Stimulated activated CD4-positive, alpha-beta T cell treated with anti-CD3 and anti-CD28 coated beads, Interleukin-12 subunit alpha, Interleukin-12 subunit beta, amount 100 ng/mL, for 24 hours (primary cell): ENCODE results near the gene ANGPTL2.
"Not testable (repeated sequence)": the region's sequence is repeated elsewhere in the genome, so short reads cannot be mapped to it uniquely, and the experiment has no call there.

ENCODE experiments used
- DNase-seq, 2 experiments: peaks; one replicate each; pipeline ENCODE4 v3.0.0-alpha.2; 2020; ENCODE audit warnings: low read depth in 2 of 2

Gene ANGPTL2

GRCh38 chr9:127122176-127123063 is at the start of gene ANGPTL2:
Gene ANGPTL2 (minus strand): TSS chr9:127122635. CDS start chr9:127108731, 13,904 bp downstream.
- DNase-seq, result peak in 1 of 2 experiments; percentile 5

GRCh38 chr9:127171348-127171747 is 48.9 kb upstream of the ANGPTL2 start:
- DNase-seq, result not testable (repeated sequence)

- DNase-seq, result no peak
Measured at GRCh38 chr9:127170652-127171051, 48.2 kb upstream of the ANGPTL2 start.

- no peak for DNase-seq
Measured at GRCh38 chr9:127170103-127170502, 47.7 kb upstream of the ANGPTL2 start.

GRCh38 chr9:127169575-127169883 is 47.1 kb upstream of the ANGPTL2 start:
- no peak for DNase-seq

GRCh38 chr9:127168756-127169574 is 46.5 kb upstream of the ANGPTL2 start:
- DNase-seq, result no peak

- DNase-seq, result no peak
Measured at GRCh38 chr9:127167560-127168326, 45.3 kb upstream of the ANGPTL2 start.

GRCh38 chr9:127166651-127167524 is 44.5 kb upstream of the ANGPTL2 start:
- DNase-seq, result no peak

- no peak for DNase-seq
Measured at GRCh38 chr9:127166111-127166510, 43.7 kb upstream of the ANGPTL2 start.

- no peak for DNase-seq
Measured at GRCh38 chr9:127165116-127165515, 42.7 kb upstream of the ANGPTL2 start.

- DNase-seq, result no peak
Measured at GRCh38 chr9:127163409-127163808, 41.0 kb upstream of the ANGPTL2 start.

GRCh38 chr9:127162864-127163365 is 40.5 kb upstream of the ANGPTL2 start:
- DNase-seq, result no peak

- DNase-seq, result no peak
Measured at GRCh38 chr9:127162046-127162863, 39.8 kb upstream of the ANGPTL2 start.

- no peak for DNase-seq
Measured at GRCh38 chr9:127161081-127161624, 38.7 kb upstream of the ANGPTL2 start.

- DNase-seq, result no peak
Measured at GRCh38 chr9:127159949-127160610, 37.6 kb upstream of the ANGPTL2 start.

- no peak for DNase-seq
Measured at GRCh38 chr9:127159325-127159801, 36.9 kb upstream of the ANGPTL2 start.

GRCh38 chr9:127158786-127159324 is 36.4 kb upstream of the ANGPTL2 start:
- no peak for DNase-seq

GRCh38 chr9:127155314-127155960 is 33.0 kb upstream of the ANGPTL2 start:
- DNase-seq, result no peak
